NK-92 (cell line): ENCODE results near the gene PRKAR2A.
"Not testable (repeated sequence)": the region's sequence is repeated elsewhere in the genome, so short reads cannot be mapped to it uniquely, and the experiment has no call there.

Experiments
- DNase-seq: peaks from one replicate; lab custom pipeline; 2025; ENCODE audit not compliant: unreplicated experiment; lab: John Stamatoyannopoulos, UW

The PRKAR2A gene

DNA sequence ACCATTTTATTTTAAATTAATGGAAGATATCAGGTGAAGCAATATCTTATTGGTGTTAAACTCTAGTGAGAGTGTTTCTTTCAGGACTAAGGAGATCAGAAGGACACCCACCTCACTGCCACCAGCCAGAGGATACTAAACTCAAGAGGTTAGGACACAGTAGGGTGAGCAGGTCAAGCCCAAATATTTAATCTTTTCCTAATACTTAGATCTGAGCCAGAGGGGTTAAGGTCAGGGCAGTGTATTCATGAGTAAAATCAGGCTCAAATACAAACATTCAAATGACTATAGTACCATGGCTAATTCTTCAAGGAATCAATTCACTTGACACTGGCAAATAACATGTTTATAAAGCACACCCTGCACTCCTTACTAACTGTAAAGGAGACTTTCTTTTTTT, 65.6 kb downstream of the PRKAR2A start:
- DNase-seq, result no peak

DNA sequence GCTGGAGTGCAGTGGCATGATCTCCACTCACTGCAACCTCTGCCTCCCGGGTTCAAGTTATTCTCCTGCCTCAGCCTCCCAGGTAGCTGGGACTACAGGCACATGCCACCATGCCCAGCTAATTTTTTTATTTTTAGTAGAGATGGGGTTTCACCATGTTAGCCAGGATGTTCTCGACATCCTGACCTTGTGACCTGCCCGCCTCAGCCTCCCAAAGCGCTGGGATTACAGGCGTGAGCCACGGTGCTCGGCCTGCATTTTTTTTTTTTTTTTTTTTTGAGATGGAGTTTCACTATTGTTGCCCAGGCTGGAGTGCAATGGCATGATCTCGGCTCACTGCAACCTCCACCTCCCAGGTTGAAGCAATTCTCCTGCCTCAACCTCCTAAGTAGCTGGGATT, 69.1 kb downstream of the PRKAR2A start:
- not testable (repeated sequence) for DNase-seq

DNA sequence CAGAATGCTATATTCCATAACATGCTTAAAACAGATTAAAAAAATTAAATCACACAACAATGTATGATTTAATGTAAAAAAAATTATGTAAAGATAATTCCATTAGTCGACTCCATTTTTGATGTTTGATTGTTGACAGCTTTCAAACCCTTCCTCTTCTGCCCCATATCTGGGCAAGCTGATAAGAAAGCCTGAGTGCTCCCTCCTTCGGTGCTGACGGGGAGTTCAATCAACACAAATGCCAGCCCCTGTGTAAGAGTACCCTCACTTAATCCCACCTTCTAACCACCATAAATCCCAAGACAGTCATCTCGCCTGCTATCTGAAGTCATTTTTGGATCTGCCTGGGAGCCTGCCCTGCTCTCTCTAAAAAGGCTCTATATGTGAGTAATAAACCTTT, 70.8 kb downstream of the PRKAR2A start:
- DNase-seq, result no peak

DNA sequence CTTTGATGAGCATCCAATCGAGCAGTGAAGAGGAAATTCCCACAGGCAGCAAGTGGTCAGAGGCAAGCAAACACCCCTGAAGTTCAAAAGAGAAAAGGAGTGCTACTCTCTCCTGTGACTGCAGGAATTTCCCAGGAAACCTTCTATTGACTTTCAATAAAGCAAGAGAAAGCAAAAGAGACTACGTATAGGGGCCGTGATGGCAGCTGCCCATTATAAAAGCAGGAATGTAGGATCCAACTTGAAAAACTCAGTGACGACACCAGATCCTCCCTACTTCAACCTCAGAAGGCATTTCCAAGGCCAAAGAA, 77.5 kb downstream of the PRKAR2A start:
- no peak for DNase-seq

DNA sequence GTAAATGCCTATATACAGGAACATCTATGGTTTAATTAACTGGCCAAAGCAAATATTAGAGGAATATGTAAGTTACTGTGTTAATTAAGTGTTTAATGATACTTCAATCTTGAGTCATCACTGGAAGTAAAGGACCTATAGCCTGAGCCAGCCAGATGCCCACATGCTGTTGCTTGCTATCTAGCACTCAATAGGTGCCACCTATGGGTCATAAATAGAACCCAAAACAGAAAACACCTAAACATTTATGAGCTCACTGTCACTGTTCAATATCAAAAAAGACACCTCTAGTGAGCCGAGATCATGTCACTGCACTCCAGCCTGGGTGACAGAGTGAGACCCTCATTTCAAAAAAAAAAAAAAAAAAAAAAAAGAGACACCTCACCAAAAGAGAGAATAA, 82.3 kb downstream of the PRKAR2A start:
- no peak for DNase-seq

DNA sequence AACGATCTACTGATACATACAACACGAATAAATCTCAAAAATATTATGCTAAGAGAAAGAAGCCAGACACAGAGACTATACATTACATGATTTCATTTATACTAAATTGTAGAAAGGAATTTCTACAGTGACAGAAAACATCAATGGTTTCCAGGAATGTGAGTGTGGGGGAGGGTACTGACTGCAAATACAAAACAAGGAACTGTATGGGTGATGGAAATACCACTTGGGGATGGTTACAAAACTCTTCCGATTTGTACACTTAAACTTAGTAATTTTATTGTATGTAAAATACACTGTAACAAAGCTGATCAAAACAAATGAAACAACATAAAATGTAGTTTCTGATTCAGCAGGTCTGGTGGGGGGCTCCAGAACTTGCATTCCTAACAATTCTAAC, 84.9 kb downstream of the PRKAR2A start:
- DNase-seq, result no peak

DNA sequence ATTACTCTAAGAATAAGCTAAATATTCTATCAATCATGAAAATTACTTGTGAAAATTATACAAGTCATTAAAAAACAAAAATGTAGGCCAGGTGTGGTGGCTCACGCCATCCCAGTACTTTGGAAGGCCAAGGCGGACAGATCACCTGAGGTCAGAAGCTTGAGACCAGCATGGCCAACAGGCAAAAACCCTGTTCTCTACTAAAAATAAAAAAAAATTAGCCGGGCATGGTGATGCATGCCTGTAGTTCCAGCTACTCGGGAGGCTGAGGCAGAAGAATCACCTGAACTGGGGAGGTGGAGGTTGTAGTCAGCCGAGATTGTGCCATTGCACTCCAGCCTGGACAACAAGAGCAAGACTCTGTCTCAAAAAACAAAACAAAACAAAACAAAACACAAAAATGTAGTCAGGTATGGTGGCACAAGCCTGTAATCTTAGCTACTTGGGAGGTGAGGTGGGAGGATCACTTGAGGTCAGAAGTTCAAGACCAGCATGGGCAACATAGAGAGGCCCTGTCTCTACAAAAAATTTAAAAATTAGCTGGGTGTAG, 87.6 kb downstream of the PRKAR2A start:
- not testable (repeated sequence) for DNase-seq

DNA sequence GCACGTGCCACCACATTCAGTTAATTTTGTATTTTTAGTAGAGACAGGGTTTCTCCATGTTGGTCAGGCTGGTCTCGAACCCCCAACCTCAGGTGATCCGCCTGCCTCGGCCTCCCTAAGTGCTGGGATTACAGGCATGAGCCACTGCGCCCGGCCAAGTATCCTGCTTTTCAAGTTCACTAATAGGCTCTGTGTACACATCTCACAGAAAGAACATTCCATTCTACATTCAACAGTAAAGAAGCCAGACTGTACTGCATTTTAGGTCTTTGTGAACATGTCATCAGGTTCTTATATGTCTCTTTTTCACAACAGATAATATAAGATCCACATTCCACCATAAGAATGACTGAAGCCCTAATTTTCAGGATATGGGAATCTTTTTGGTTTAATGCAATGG, 88.1 kb downstream of the PRKAR2A start:
- not testable (repeated sequence) for DNase-seq

DNA sequence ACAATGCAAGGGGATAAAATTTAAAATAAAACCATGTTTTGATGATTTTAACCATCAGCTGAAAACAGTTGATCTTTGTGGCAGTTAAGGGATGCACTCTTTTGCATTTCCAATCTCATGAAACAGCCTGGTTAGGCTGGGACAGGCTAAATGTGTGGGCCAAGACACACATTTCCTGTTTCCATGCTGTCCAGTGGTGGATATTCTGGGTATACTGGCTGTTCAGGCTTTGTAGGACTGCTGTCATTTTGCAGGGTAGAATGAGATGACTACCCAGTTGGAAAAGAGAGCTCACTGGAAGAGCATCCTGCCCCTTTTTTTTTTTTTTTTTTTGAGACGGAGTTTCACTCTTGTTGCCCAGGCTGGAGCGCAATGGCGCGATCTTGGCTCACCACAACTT, 88.6 kb downstream of the PRKAR2A start:
- no peak for DNase-seq

DNA sequence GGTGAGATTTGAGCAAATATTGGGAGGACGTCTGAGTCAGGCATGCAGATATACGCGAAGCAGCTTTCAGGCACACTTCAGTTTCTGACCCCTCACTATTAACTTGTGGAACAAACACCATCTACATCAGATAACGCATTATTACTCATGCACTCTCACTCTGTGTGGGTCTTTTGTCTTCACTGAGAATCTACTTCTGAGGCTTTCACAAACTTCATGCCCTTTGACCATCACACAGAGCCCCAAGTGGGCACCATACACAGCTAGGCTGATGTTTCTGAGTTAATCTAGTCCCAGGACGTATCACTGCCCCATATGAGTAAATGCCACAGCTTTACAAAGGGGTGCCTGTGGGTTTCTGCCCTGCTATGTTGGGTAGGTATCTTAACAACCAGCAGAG, 91.0 kb downstream of the PRKAR2A start:
- DNase-seq, result no peak

DNA sequence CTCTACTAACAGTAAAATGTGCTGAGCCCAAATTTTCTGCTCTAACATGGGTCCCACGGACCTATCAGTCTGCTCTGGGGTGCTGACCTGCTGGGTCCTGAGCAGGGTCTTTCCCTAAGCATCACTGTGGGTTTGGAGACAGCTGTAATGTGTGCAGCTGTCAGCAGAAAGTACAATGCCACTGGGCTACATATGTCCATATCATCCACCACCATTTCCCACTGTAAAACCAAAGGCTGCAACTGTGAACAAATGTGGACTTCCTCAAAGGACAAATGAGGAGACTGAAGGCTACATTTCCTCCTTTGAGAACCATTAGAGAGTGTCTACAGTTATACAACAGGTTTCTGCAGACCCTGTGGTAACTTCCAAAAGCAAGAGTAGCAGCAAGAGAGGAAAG, 96.8 kb downstream of the PRKAR2A start:
- DNase-seq, result no peak

DNA sequence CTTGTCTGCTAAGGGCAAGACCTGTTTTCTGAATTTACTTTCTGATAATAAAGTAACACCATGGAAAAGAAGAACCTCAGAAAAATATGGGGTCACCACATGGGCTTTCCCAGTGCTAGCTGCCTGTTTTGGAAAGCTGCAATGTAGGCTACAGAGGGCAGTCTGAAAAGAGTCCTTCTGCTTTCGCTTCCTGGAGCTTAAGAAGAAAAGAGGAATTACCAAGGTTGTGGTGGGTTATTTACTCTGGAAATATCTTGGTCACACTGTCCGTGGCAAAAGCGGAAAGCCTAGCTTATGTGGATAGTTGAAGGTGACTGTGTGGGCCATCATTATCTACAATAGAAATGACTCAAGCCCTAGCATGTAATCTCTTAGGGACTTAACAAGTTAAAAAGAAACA, 98.9 kb downstream of the PRKAR2A start:
- DNase-seq, result no peak

DNA sequence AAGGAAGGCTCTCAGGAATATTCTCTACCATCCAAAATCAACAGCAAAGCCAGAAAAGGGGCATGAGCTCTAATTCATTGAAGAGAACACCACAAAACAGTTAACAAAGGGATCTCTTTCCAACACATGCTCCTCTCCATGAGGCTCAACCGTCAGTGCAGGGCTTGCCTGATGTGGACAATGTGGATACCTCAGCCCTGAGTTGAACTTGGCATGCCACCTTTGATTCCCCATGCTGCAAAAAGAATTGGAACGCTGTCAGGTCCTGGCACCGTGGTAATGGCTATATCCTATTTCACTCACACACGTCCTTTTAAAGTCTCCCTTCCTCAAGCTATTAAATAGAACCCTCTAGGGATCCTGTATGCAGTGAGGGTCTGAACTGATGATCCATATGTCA, 100.0 kb downstream of the PRKAR2A start:
- DNase-seq, result no peak

DNA sequence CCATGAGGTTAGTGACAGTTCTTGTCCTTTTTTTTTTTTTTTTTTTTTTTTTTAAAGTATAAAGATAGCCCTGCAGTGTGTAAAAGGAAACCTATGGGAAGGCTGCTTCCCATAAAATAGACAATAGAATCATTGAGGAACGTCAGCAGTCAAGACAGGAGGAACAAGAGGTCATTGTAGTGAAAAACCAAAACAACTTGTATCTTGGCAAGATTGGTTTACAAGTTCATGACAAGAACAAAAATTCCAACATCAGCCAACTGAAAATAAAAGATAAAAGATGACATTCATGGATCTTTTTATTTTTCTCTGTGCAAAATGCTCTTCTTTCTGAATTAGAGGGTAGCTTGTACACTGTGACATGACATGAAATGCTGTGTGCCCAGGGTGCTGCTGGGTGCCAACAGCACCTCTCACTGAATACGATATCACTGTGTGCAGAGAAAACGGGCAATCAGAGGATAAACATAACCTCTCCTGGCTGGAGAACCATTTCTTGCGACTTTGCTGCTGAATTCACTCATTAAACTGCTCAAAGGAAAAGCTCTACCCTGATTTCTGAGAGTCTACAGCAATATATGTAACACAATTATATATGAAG, 100.6 kb downstream of the PRKAR2A start:
- no peak for DNase-seq

DNA sequence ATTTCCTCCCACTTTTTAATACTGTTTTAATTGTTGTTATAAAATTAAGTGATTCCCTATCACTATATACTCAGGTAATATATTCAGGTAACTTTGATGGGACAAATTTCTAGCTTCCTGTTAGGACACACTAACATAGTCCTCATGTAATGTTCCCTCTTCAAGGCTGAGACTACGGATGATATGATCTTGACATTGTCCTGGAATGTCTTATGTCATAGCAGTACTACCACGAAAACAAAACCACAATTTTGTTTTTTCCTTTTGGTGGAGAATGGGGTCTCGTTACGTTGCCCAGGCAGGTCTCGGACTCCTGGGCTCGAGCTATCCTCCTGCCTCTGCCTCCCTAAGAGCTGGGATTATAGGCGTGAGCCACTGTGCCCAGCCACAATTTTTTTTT, 103.9 kb downstream of the PRKAR2A start:
- no peak for DNase-seq

DNA sequence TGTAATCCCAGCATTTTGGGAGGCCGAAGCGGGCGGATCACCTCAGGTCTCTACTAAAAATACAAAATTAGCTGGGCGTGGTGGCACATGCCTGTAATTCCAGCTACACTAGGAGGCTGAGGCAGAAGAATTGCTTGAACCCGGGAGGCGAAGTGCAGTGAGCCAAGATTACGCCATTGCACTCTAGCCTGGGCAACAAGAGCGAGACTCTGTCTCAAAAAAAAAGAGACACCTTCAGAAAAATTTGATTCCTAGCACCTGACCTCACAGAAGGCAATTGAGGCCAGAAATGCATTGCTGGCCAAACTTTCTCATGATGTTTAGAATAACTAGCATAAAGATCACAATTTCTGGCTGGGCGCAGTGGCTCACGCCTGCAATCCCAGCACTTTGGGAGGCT, 106.4 kb downstream of the PRKAR2A start:
- DNase-seq, result not testable (repeated sequence)

DNA sequence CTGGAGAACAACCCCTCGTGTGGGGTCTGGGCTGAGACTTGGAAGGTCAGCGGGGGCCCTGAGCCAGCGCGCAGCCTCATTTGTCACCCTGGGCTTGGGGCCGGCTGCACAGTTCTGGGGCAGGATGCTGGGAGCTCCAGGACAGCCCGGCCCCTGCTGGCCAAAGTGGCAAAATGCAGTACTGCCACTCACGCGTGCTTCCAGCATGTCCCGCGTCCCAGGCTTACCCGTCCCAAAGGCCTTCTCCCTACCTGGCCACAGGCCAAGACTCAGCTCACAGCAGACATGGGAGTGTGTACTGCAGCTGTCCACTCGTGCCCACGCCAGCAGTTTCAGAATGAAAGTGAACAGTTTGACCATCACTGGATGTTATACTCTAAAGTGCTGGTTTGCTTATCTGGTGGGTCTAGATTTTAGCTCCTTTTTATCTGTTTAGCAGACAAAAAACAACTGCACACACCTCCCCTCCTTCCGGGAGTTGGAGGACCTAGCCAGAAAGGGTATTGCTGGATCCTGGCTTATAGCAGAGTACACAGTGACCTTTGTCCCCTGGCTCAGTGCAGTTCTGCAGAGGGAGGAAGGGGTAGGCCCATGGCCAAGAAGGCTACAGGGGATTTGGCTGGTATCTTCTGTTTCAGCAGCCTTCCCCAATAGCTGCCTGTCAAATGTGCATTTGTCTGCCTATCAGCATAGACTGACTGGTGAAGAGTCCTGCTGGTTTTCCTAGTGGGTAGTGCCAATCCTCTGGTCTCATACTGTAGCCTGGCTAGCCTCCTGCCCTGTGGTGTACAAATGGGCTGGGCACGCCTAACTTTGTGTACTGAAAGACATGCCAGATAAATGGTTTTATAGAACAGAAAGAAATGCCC, 107.5 kb downstream of the PRKAR2A start:
- no peak for DNase-seq

DNA sequence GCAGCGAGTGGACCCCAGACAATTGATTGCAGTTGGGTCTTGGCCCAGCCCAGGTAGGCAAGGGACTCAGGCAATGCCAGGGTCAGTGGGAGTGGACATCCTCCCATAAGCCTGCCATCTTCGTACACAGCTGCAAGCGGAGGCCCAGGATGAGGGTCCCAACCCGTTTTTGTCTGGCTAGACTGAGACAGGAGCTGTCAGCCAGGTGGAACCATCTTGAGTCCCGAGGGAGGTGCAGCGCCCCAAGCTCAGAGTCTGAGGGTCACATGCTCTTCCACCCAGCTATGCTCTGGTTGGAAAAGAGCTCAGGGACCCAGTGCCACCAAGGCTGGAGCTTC, 108.1 kb downstream of the PRKAR2A start:
- no peak for DNase-seq

DNA sequence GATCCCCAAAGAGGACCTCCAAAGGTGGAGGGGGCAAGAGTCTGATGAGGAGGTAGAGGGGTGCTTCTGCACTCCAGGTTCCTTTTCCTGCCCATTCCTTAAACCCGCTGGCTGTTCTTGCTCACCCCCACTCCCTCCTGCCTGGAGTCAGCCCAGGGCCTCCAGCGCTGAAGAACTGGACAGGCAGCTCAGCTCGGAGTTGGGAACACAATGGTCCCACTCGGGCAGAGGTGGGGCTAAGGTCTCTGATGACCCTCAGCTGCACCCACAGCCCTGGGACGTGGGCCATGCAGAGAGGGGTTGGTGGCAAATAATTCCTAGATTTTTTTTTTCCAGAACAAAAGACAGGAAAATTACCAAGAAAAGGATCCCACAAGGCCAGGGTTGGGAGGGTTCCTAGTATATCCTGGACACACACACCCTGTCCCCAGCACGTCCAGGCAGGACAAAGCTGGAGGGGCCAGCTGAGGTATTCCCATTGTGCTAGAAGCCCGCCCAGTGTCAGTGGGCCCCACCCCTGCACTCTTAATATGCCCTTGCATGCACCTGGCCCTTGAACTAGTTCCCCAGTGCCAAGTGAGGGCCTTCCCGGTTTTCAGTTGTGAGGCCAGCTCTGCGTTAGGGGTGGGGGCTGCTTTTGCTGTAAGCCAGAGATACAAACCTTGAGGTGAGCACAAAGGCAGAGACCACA, 108.6 kb downstream of the PRKAR2A start:
- DNase-seq, result no peak

DNA sequence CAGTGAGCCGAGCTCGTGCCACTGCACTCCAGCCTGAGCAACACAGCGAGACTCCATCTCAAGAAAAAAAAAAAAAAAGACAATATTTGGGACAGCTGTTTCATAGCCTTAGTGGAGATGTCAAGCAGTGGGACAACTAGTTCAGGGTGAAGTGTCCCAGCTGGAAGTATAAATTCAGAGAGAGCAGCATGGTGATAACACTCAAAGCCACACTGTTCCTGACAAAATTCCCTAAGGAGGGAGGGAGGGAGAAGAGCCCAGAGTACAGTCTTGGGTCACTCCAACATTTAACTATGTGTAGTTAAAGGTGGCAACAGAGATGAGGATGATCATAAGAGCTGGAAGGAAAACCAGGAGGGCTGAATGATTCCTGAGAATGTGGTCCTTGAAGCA, 109.5 kb downstream of the PRKAR2A start:
- no peak for DNase-seq

DNA sequence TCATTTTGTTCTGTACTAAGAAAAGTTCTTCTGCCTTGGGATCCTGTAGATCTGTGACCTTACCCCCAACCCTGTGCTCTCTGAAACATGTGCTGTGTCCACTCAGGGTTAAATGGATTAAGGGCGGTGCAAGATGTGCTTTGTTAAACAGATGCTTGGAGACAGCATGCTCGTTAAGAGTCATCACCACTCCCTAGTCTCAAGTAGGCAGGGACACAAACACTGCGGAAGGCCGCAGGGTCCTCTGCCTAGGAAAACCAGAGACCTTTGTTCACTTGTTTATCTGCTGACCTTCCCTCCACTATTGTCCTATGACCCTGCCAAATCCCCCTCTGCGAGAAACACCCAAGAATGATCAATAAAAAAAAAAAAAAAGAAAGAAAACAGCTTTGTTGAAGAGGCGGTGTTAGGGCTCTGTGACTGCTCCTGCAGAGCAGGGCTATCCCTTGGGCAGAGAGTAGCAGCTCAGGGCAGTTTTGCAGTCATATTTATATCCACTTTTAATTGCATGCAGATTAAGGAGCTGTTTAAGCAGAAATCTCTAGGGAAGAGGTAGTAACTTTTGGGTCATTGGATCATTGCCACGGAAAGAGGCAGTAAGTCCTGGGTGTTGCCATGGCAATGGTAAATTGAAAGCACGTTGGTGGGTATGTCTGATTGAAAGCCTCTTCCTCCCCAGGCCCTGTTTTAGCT, 112.5 kb downstream of the PRKAR2A start:
- not testable (repeated sequence) for DNase-seq

DNA sequence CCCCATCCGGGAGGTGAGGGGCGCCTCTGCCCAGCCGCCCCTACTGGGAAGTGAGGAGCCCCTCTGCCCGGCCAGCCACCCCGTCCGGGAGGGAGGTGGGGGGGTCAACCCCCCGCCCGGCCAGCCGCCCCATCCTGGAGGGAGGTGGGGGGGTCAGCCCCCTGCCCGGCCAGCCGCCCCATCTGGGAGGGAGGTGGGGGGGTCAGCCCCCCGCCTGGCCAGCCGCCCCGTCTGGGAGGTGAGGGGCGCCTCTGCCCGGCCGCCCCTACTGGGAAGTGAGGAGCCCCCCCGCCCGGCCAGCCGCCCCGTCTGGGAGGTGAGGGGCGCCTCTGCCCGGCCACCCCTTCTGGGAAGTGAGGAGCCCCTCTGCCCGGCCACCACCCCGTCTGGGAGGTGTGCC, 113.1 kb downstream of the PRKAR2A start:
- not testable (repeated sequence) for DNase-seq
